ENCODE data around the gene ANO1. TPM values are rescaled to one million over a fixed set of nuclear protein-coding genes. Genes with fewer than 3 reads are reported as not detected.

Gene ANO1
- total RNA-seq, 1 experiment from 2014 or later, result 10.9 TPM

DNA sequence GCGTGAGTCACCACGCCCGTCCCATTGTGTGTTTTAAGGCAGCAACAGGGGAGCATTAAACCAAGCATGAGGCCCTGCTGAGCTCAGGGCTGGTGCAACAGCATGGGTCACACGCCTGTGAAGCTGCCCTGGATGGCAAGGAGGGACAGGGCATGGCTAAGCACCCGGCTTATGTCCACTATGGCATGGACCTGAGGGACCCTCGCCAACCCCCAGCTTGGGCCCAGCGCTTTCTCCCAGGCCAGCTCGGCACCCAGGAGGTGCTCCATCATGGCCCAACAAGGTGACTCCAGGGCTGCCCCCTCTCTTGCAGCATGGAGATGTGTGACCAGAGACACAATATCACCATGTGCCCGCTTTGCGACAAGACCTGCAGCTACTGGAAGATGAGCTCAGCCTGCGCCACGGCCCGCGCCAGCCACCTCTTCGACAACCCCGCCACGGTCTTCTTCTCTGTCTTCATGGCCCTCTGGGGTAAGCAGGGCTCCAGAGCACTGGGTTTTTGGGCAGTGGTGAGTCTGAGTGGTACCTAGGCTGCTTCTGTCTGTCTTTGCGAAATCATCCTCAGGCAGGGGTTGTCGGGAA is 53.6 kb downstream of the ANO1 start:
- no peaks in the 10 kb centered on the region for H3K9me3 ChIP-seq (ENCODE audit: control insufficient read depth, low read depth, low read length)
- H2BK15ac ChIP-seq (ENCODE audit: low read depth, low read length), result no peak overlapping the region
- no peak overlapping the region for H4K8ac ChIP-seq (replicated peaks; ENCODE audit: insufficient read length, low read depth, low read length)
- no peaks in the 10 kb centered on the region for H3K27me3 ChIP-seq (ENCODE audit: insufficient read depth, low read length)
- H3K4me3 Mint-ChIP-seq, result no peak overlapping the region
- H2BK5ac ChIP-seq (ENCODE audit: insufficient read length, low read length), result no peak overlapping the region
- no peak overlapping the region for H2BK12ac ChIP-seq (ENCODE audit: insufficient read length, low read depth, low read length)
- H2BK120ac ChIP-seq (ENCODE audit: low read depth, low read length, poor library complexity, severe bottlenecking), result no peak overlapping the region
- no peak overlapping the region for H3K14ac ChIP-seq (ENCODE audit: insufficient read depth, low read length)
- WGBS (ENCODE audit: extremely low coverage, insufficient read length, low lambda C conversion rate), result no CpG with 5 or more reads among the region's 19 CpGs
- H3T11ph ChIP-seq (ENCODE audit: low read length), result no peak overlapping the region
- no peak overlapping the region for H2BK20ac ChIP-seq (ENCODE audit: low read depth, low read length, poor library complexity, severe bottlenecking)
- no peak for DNase-seq
- peaks cover 35 to 42% of the 10 kb centered on the region in 2 experiments for H3K4me1 Mint-ChIP-seq
- no peak overlapping the region for H3K18ac ChIP-seq (ENCODE audit: insufficient read length, low read depth, low read length)
- H3K23ac ChIP-seq (ENCODE audit: insufficient read length, low read depth, low read length), result no peak overlapping the region
- H4K91ac ChIP-seq (ENCODE audit: insufficient read length, low read depth, low read length), result no peak overlapping the region
- H3K23me2 ChIP-seq (ENCODE audit: insufficient read length, low read depth, low read length, poor library complexity, severe bottlenecking), result no peaks in the 10 kb centered on the region
- H3K27ac Mint-ChIP-seq, result no peak overlapping the region; a peak in 2 of 7 replicates
- peaks cover 4% of the 10 kb centered on the region; the same call in 1 of the 2 replicates for H3K27me3 Mint-ChIP-seq (ENCODE audit: low read depth)
- H3K79me2 ChIP-seq (ENCODE audit: insufficient read depth, low read length), result no peaks in the 10 kb centered on the region
- no peak overlapping the region for H3K27ac ChIP-seq (ENCODE audit: insufficient read length, low read depth, low read length)
- H3K79me1 ChIP-seq (ENCODE audit: insufficient read depth, low read depth, low read length, poor library complexity, severe bottlenecking), result no peaks in the 10 kb centered on the region
- H3K56ac ChIP-seq (ENCODE audit: insufficient read length, low read depth, low read length), result no peak overlapping the region
- H3K4ac ChIP-seq (ENCODE audit: low read depth, low read length), result no peak overlapping the region
- no peak overlapping the region for H4K5ac ChIP-seq (ENCODE audit: insufficient read length, low read depth, low read length)
- peaks cover 7% of the 10 kb centered on the region; the same call in 1 of the 2 replicates for H3K4me1 ChIP-seq (ENCODE audit: insufficient read depth, low read length)
- H4K20me1 ChIP-seq (ENCODE audit: control insufficient read depth, insufficient read depth, insufficient read length), result no peaks in the 10 kb centered on the region
- no peak overlapping the region for H3K9ac ChIP-seq (ENCODE audit: extremely low read depth, insufficient read length, low read length)
- no peak overlapping the region for H3K4me2 ChIP-seq (ENCODE audit: insufficient read depth, insufficient read length, low read length)
- H3K36me3 Mint-ChIP-seq (ENCODE audit: insufficient read depth in 1 of 3, low read depth in 3 of 3), result peaks cover 0 to 3% (median 0%) of the 10 kb centered on the region in 3 experiments; a peak in 2 of 7 replicates
- TF ChIP-seq CTCF (conservative IDR thresholded peaks at IDR 0.05), result no peak
- no peak overlapping the region for H2AK5ac ChIP-seq (ENCODE audit: insufficient read length, low read length)
- no peaks in the 10 kb centered on the region for H3K9me3 Mint-ChIP-seq
- no peak overlapping the region for H2AFZ ChIP-seq (ENCODE audit: low read length)

Measured in H9 (cell line).